Measurements from ENCODE around the gene ABLIM1. TPM values are rescaled to one million over a fixed set of nuclear protein-coding genes. Genes with fewer than 3 reads are reported as not detected.

Gene ABLIM1
- total RNA-seq, 4 donors from 2014 or later: 41.2 to 128 (median 97.3) TPM

DNA sequence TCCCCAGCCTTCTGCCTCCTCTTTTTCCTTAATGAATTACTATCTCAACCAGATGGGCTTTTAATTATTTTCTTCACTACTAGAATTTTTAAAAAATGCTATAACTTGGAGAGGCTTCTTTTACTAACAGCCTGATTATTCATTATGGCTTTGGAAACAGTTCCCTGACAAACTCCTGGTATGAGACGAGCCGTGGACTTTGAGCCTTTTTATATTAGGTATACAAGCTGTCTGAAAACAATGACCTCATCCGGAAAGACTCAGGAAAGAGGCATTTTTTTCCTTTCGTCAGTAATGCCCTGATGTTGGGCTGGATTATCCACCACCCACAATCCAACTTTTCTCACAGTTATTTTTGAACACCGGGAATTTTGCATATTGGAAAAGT is 26.7 kb upstream of the ABLIM1 start:
- H3K27ac ChIP-seq: peak overlapping the region; percentile 84
- no peaks in the 10 kb centered on the region for H3K27me3 ChIP-seq
- H3K4me1 ChIP-seq: peaks cover 0 to 7% of the 10 kb centered on the region in 2 donors
- TF ChIP-seq, protein P1, sequence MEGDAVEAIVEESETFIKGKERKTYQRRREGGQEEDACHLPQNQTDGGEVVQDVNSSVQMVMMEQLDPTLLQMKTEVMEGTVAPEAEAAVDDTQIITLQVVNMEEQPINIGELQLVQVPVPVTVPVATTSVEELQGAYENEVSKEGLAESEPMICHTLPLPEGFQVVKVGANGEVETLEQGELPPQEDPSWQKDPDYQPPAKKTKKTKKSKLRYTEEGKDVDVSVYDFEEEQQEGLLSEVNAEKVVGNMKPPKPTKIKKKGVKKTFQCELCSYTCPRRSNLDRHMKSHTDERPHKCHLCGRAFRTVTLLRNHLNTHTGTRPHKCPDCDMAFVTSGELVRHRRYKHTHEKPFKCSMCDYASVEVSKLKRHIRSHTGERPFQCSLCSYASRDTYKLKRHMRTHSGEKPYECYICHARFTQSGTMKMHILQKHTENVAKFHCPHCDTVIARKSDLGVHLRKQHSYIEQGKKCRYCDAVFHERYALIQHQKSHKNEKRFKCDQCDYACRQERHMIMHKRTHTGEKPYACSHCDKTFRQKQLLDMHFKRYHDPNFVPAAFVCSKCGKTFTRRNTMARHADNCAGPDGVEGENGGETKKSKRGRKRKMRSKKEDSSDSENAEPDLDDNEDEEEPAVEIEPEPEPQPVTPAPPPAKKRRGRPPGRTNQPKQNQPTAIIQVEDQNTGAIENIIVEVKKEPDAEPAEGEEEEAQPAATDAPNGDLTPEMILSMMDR (IDR thresholded peaks at IDR 0.05): no peak
- peak in 1 of 2 donors; percentile 24 for TF ChIP-seq POLR2A (IDR thresholded peaks at IDR 0.05)
- H3K9me3 ChIP-seq: no peaks in the 10 kb centered on the region
- DNase-seq: no peak
- H3K36me3 ChIP-seq: no peaks in the 10 kb centered on the region
- intact Hi-C loops (cut with DNase I; ENCODE audit: low total_unique reads): no loop called here
- no peak overlapping the region for H3K4me3 ChIP-seq

DNA sequence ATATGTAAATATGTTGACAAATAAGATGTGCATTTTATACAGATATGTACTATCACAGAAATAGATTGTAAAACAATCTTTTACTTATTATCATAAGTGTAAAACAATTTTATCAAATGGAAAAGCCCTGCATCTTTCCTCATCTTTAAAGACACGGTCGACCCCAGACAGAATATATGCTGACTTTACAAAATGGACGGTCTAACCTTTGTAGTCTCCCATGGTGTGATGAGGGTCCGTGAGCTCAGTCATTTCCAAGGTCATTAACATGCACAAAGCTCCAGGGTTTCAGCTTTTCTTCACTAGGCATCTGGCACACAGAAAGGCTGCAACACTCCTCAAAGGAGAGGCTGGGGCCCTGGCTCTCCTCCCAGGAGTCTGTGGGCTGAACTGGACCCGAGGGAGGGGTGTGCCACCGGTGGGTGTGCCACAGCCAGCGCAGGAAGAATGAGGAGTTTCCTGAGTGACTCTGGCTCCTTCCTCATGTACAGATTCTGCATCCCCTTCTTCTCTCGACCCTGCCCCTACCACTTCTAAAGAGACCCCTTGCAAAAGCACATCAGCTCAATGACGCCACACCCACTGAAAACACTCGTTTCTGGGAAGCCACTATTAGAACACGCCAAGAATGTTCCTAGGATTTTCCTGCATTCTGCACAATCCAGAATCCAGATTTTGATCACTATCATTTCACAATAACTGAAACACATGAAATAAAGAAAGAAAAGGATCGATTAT is 26.2 kb upstream of the ABLIM1 start:
- H3K27ac ChIP-seq: peak overlapping the region; percentile 84
- no peaks in the 10 kb centered on the region for H3K36me3 ChIP-seq
- no peaks in the 10 kb centered on the region for H3K9me3 ChIP-seq
- intact Hi-C loops (cut with DNase I; ENCODE audit: low total_unique reads): no loop called here
- H3K4me3 ChIP-seq: peak overlapping the region in 1 of 2 donors; percentile 13
- H3K4me1 ChIP-seq: peaks cover 0 to 7% of the 10 kb centered on the region in 2 donors
- no peaks in the 10 kb centered on the region for H3K27me3 ChIP-seq
- peak; percentile 27 to 56 for DNase-seq
- no peak for TF ChIP-seq POLR2A (IDR thresholded peaks at IDR 0.05)
- TF ChIP-seq, protein P1 (IDR thresholded peaks at IDR 0.05): no peak

DNA sequence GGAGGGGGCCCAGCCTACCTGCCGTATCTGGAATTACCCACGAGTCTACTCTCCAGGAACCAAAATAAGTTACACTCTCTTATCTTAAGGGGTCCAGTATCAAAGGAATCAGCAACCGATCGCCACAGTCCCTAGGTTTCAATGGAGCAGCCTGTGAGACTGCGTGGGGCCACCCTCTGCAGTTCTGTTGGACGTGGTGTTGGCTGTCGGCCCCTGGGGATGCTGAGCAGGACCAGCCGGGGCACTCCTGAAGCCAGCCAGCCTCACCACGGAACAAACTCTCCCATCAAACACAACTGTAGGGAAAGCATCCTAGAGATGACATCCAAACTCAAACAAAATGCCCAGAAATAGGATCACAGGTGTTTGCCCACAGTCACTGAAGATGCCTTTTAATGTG is 25.5 kb upstream of the ABLIM1 start:
- Histone ChIP-seq H3K36me3 (no peaks in the 10 kb centered on the region), H3K4me1 (peaks cover 0 to 7% of the 10 kb centered on the region in 2 donors), H3K27ac (peak overlapping the region; percentile 84), H3K4me3 (no peak overlapping the region), H3K27me3 (no peaks in the 10 kb centered on the region), H3K9me3 (no peaks in the 10 kb centered on the region)
- TF ChIP-seq, protein P1 (IDR thresholded peaks at IDR 0.05): no peak
- TF ChIP-seq POLR2A (IDR thresholded peaks at IDR 0.05): no peak
- DNase-seq: no peak
- intact Hi-C loops (cut with DNase I; ENCODE audit: low total_unique reads): no loop called here

DNA sequence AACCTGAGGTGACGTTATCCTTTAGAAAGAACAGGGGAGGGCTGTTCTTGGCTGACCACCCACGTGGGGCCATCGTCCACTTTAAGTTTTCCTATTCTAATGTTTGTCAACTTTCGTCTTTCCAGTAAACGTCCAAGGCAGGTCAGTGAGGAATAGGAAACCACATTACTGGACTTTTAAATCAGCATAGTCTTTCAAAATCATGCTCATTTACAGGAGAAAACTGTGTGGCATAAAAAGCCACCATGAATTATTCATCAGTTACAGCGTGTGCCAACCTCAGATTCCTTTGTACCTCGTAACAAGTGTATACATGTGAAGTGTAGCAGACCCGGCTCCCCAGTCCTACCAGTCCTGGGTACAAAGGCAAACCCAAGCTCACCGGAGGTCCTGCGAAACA is 25.1 kb upstream of the ABLIM1 start:
- Histone ChIP-seq H3K36me3 (no peaks in the 10 kb centered on the region), H3K27ac (peak overlapping the region; percentile 84), H3K4me1 (peaks cover 0 to 7% of the 10 kb centered on the region in 2 donors), H3K9me3 (no peaks in the 10 kb centered on the region), H3K27me3 (no peaks in the 10 kb centered on the region), H3K4me3 (no peak overlapping the region)
- DNase-seq: no peak
- intact Hi-C loops (cut with DNase I; ENCODE audit: low total_unique reads): no loop called here
- TF ChIP-seq POLR2A (IDR thresholded peaks at IDR 0.05): no peak
- TF ChIP-seq, protein P1 (IDR thresholded peaks at IDR 0.05): no peak

DNA sequence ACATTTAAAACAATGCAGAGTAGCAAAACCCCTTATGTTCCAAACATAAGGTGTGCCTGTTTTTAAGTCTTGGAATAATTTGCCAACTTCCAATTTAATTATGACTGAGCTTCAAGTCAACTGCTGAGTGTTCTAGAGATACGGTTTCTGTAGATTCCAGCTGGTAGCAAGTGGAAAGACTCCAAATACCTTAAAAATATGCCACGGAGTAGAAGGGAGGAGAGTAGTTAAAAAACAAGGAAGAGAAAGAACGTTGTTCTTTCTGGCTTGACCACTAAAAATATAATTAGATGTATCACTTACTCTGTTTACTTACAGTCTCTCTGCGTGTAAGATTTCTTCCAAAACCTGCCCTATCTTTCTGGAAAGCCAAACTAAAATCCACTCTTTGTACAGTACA is 24.5 kb upstream of the ABLIM1 start:
- Histone ChIP-seq H3K27me3 (no peaks in the 10 kb centered on the region), H3K4me3 (no peak overlapping the region), H3K27ac (peak overlapping the region; percentile 84), H3K9me3 (no peaks in the 10 kb centered on the region), H3K36me3 (no peaks in the 10 kb centered on the region), H3K4me1 (peaks cover 0 to 7% of the 10 kb centered on the region in 2 donors)
- TF ChIP-seq POLR2A (IDR thresholded peaks at IDR 0.05): no peak
- TF ChIP-seq, protein P1 (IDR thresholded peaks at IDR 0.05): no peak
- DNase-seq: no peak
- intact Hi-C loops (cut with DNase I; ENCODE audit: low total_unique reads): no loop called here
